Prostate gland (tissue), 2 donors: ENCODE measurements around the gene KRTAP5-3.

Source experiments
- CTCF ChIP-seq, 4 experiments: fragments of 200-600 bp in 2 of 4; fragments of 450-650 bp in 2 of 4; sonication (generic) in 2 of 4; IDR thresholded peaks; 1 replicate in 3 of 4; 2 replicates in 1 of 4; pipeline ENCODE4 v1.5.1; 2016 to 2019; ENCODE audit warnings: antibody characterized with exemption in 4 of 4, mild to moderate bottlenecking in 2 of 4, moderate library complexity in 2 of 4
- POLR2A ChIP-seq: fragments of 450-650 bp; IDR thresholded peaks from one replicate; pipeline ENCODE4 v1.6.1; 2016; ENCODE audit warnings: antibody characterized with exemption, mild to moderate bottlenecking
- POLR2AphosphoS5 ChIP-seq: sonication (generic); formaldehyde crosslinking; IDR thresholded peaks from one replicate; pipeline ENCODE4 v1.6.1; 2017; ENCODE audit warnings: antibody characterized with exemption

- no peak for TF ChIP-seq POLR2A
- TF ChIP-seq CTCF (IDR thresholded peaks at IDR 0.05), result no peak
- no peak for TF ChIP-seq POLR2AphosphoS5
These were observed 33.4 kb downstream of the KRTAP5-3 start for GRCh38 chr11:1574933-1575242.
